HG03280 (cell line): Measurements from ENCODE around the gene GTF2H2.
"Not testable (repeated sequence)": the region's sequence is repeated elsewhere in the genome, so short reads cannot be mapped to it uniquely, and the experiment has no call there.

Experiments used
- ATAC-seq: cut with Tn5 transposase; IDR thresholded peaks from one replicate; pipeline ENCODE4 v1.9.1; 2021; ENCODE audit warnings: mild to moderate bottlenecking, moderate library complexity; ENCODE audit not compliant: unreplicated experiment

Gene GTF2H2

DNA sequence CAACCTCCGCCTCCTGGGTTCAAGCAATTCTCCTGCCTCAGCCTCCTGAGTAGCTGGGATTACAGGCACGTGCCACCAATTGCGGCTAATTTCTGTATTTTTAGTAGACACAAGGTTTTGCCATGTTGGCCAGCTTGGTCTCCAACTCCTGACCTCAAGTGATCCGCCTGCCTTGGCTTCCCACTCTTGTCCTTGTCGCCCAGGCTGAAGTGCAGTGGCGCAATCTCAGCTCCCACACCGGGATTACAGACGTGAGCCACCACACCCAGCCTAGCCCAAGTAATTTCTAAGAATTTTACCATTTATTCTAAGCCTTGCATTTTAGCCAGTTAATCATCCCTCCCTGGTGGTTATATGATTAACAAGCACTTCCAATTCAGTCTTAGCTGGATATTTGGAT, 53.3 kb downstream of the GTF2H2 start:
- ATAC-seq: no peak

GRCh38 chr5:71013575-71013974, 53.9 kb downstream of the GTF2H2 start:
- ATAC-seq: no peak

DNA sequence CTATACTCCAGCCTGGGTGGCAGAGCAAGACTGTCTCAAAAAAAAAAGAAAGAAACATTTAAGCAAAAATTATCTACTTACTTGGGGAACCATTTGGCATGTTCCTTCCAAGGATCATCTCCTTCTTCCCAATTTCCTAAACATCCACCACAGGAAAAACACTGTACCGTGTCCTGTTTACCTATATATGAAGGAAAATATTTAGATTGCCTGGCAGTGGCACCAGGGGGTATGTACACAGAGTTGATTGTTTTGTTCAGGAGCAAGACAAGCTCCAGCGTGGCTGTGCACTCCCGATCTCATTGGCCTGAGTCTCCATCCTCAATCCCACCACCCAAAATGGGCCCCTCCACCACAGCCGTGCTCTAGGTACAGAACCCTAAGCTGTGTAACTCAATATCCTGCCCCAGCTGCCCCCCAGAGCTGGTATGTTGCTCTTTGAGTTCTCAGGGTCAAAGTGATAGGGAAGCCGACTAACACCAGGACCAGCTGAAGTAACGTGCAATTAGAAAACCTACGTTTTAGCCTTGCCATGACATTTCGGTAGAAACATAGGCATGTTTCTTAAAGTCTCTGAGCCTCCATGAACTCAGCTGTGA, 56.2 kb downstream of the GTF2H2 start:
- no peak for ATAC-seq

DNA sequence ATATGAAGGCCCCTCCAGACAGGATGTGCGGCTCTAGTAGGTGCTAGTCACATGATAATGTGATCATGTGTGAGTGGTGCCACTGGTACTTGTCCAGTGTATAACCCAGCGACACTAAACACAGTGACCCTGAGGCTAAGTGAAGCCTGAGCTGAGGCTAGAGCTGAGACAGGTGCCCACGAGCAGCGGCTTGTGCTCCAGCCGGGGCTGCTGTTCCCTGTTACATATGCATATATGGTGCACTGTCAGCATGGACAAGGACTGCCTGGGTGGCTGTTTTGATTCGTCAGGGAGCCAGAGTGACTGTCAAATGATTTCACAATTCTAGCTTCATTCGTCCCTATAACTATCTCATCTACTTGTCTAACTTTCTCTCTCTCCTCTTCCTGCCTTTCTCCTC, 60.5 kb downstream of the GTF2H2 start:
- ATAC-seq: not testable (repeated sequence)
